ENCODE measurements around the gene EP300.

Gene EP300

GRCh38 chr22:41198027-41198580, 105.7 kb downstream of the EP300 start:
- peak overlapping the region; percentile 56 to 71 for H3K9ac ChIP-seq (ENCODE audit: low read depth in 1 of 2, low read length in 2 of 2)
- H3K27me3 ChIP-seq (ENCODE audit: control insufficient read depth in 2 of 2, insufficient read depth in 2 of 2, low read length in 2 of 2), result no peaks in the 10 kb centered on the region
- H3K4me3 ChIP-seq (ENCODE audit: low read length in 2 of 2), result peak overlapping the region; percentile 83 to 96
- peaks cover 15 to 16% of the 10 kb centered on the region in 2 donors for H3K4me1 ChIP-seq (ENCODE audit: control insufficient read depth in 2 of 2, insufficient read depth in 2 of 2, low read length in 2 of 2)
- H3K36me3 ChIP-seq (ENCODE audit: control insufficient read depth in 2 of 2, insufficient read depth in 2 of 2, low read length in 2 of 2), result no peaks in the 10 kb centered on the region
- H3K27ac ChIP-seq (ENCODE audit: low read depth in 2 of 2, low read length in 2 of 2), result no peak overlapping the region
- no peaks in the 10 kb centered on the region for H3K9me3 ChIP-seq (ENCODE audit: control insufficient read depth in 2 of 2, low read length in 2 of 2)

DNA sequence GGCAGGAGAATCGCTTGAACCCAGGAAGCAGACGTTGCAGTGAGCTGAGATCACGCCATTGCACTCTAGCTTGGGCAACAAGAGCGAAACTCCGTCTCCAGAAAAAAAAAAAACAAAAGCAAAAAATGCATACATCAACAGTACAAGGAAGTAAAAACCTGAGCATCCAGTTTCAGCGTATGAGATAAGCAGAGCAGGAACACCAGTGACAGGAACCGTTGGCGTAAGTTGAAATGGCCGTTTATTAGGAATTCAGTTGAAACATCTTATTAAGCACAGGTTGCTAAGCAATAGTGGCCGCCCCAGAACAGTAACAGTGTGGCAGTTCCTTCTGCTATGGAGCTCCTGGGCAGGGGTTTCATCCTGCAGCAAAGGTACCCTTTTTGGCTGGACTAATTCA, 108.7 kb downstream of the EP300 start:
- H3K27ac ChIP-seq (ENCODE audit: low read depth in 2 of 2, low read length in 2 of 2), result no peak overlapping the region
- H3K36me3 ChIP-seq (ENCODE audit: control insufficient read depth in 2 of 2, insufficient read depth in 2 of 2, low read length in 2 of 2), result no peaks in the 10 kb centered on the region
- H3K4me1 ChIP-seq (ENCODE audit: control insufficient read depth in 2 of 2, insufficient read depth in 2 of 2, low read length in 2 of 2), result peaks cover 23 to 25% of the 10 kb centered on the region in 2 donors
- no peak overlapping the region for H3K4me3 ChIP-seq (ENCODE audit: low read length in 2 of 2)
- no peaks in the 10 kb centered on the region for H3K27me3 ChIP-seq (ENCODE audit: control insufficient read depth in 2 of 2, insufficient read depth in 2 of 2, low read length in 2 of 2)
- no peak overlapping the region for H3K9ac ChIP-seq (ENCODE audit: low read depth in 1 of 2, low read length in 2 of 2)
- H3K9me3 ChIP-seq (ENCODE audit: control insufficient read depth in 2 of 2, low read length in 2 of 2), result no peaks in the 10 kb centered on the region

- no peak overlapping the region for H3K4me3 ChIP-seq (ENCODE audit: low read length in 2 of 2)
- H3K9me3 ChIP-seq (ENCODE audit: control insufficient read depth in 2 of 2, low read length in 2 of 2), result no peaks in the 10 kb centered on the region
- H3K4me1 ChIP-seq (ENCODE audit: control insufficient read depth in 2 of 2, insufficient read depth in 2 of 2, low read length in 2 of 2), result peaks cover 10 to 16% of the 10 kb centered on the region in 2 donors
- no peaks in the 10 kb centered on the region for H3K36me3 ChIP-seq (ENCODE audit: control insufficient read depth in 2 of 2, insufficient read depth in 2 of 2, low read length in 2 of 2)
- H3K27ac ChIP-seq (ENCODE audit: low read depth in 2 of 2, low read length in 2 of 2), result no peak overlapping the region
- H3K27me3 ChIP-seq (ENCODE audit: control insufficient read depth in 2 of 2, insufficient read depth in 2 of 2, low read length in 2 of 2), result no peaks in the 10 kb centered on the region
- no peak overlapping the region for H3K9ac ChIP-seq (ENCODE audit: low read depth in 1 of 2, low read length in 2 of 2)
Observed at GRCh38 chr22:41203118-41203517, 110.7 kb downstream of the EP300 start.

DNA sequence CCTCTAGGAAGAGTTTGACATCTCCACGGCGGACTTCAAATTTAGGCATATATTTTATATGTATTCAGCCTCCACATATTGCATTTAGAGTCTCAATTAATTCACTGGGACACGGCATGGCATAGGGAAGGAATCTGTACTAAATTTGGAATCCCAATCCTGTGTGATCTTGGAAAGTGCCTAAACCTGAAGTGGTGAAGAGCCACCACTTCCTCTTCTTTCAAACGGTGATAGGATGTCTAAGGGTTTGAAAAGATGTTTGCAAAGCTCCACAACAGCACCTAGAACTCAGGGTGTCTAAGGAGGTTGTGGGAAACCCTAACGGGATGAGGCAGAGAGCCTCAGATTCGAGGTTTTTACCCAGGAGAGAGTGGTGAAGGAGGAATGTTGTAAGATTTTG, 111.7 kb downstream of the EP300 start:
- Histone ChIP-seq H3K27me3 (ENCODE audit: control insufficient read depth in 2 of 2, insufficient read depth in 2 of 2, low read length in 2 of 2) (no peaks in the 10 kb centered on the region), H3K9me3 (ENCODE audit: control insufficient read depth in 2 of 2, low read length in 2 of 2) (no peaks in the 10 kb centered on the region), H3K9ac (ENCODE audit: low read depth in 1 of 2, low read length in 2 of 2) (no peak overlapping the region), H3K4me1 (ENCODE audit: control insufficient read depth in 2 of 2, insufficient read depth in 2 of 2, low read length in 2 of 2) (peaks cover 8 to 11% of the 10 kb centered on the region in 2 donors), H3K36me3 (ENCODE audit: control insufficient read depth in 2 of 2, insufficient read depth in 2 of 2, low read length in 2 of 2) (no peaks in the 10 kb centered on the region), H3K4me3 (ENCODE audit: low read length in 2 of 2) (no peak overlapping the region), H3K27ac (ENCODE audit: low read depth in 2 of 2, low read length in 2 of 2) (no peak overlapping the region)

- Histone ChIP-seq H3K36me3 (ENCODE audit: control insufficient read depth in 2 of 2, insufficient read depth in 2 of 2, low read length in 2 of 2) (peaks cover 3 to 5% of the 10 kb centered on the region in 2 donors), H3K27me3 (ENCODE audit: control insufficient read depth in 2 of 2, insufficient read depth in 2 of 2, low read length in 2 of 2) (no peaks in the 10 kb centered on the region), H3K4me1 (ENCODE audit: control insufficient read depth in 2 of 2, insufficient read depth in 2 of 2, low read length in 2 of 2) (peaks cover 8 to 11% of the 10 kb centered on the region in 2 donors), H3K9me3 (ENCODE audit: control insufficient read depth in 2 of 2, low read length in 2 of 2) (no peaks in the 10 kb centered on the region), H3K27ac (ENCODE audit: low read depth in 2 of 2, low read length in 2 of 2) (peak within 1 kb of the TSS; percentile 32 to 80), H3K9ac (ENCODE audit: low read depth in 1 of 2, low read length in 2 of 2) (peak within 1 kb of the TSS; percentile 75 to 92), H3K4me3 (ENCODE audit: low read length in 2 of 2) (peak within 1 kb of the TSS; percentile 94 to 99)
Observed at GRCh38 chr22:41204992-41205900, 112.9 kb downstream of the EP300 start, which contains the start of gene L3MBTL2. Gene L3MBTL2 (plus strand): TSS chr22:41205312. CDS start chr22:41205363, 51 bp downstream.

- H3K9ac ChIP-seq (ENCODE audit: low read depth in 1 of 2, low read length in 2 of 2), result no peak overlapping the region
- H3K4me3 ChIP-seq (ENCODE audit: low read length in 2 of 2), result no peak overlapping the region
- no peak overlapping the region for H3K27ac ChIP-seq (ENCODE audit: low read depth in 2 of 2, low read length in 2 of 2)
- H3K36me3 ChIP-seq (ENCODE audit: control insufficient read depth in 2 of 2, insufficient read depth in 2 of 2, low read length in 2 of 2), result peaks cover 9 to 10% of the 10 kb centered on the region in 2 donors
- no peaks in the 10 kb centered on the region for H3K9me3 ChIP-seq (ENCODE audit: control insufficient read depth in 2 of 2, low read length in 2 of 2)
- peaks cover 8 to 11% of the 10 kb centered on the region in 2 donors for H3K4me1 ChIP-seq (ENCODE audit: control insufficient read depth in 2 of 2, insufficient read depth in 2 of 2, low read length in 2 of 2)
- H3K27me3 ChIP-seq (ENCODE audit: control insufficient read depth in 2 of 2, insufficient read depth in 2 of 2, low read length in 2 of 2), result no peaks in the 10 kb centered on the region
Observed at GRCh38 chr22:41206719-41207118, 114.3 kb downstream of the EP300 start.

DNA sequence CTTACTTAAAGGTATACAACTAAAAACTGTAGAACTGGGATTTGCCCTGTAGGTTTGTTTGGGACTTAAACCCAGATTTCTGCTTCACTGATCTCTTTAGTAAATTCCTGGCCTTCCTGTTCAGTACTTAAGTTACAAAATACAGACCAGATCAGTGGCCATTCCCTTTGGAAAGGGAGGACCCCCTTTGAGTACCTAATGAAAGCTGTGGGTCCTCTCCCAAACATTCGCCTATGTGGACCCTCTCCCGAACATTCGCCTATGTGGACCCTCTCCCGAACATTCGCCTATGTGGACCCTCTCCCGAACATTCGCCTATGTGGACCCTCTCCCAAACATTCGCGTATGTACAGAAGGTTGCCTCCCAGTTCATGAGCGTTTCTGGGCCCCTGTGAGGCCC, 123.0 kb downstream of the EP300 start:
- Histone ChIP-seq H3K9ac (ENCODE audit: low read depth in 1 of 2, low read length in 2 of 2) (no peak overlapping the region), H3K4me1 (ENCODE audit: control insufficient read depth in 2 of 2, insufficient read depth in 2 of 2, low read length in 2 of 2) (no peaks in the 10 kb centered on the region), H3K36me3 (ENCODE audit: control insufficient read depth in 2 of 2, insufficient read depth in 2 of 2, low read length in 2 of 2) (peaks cover 15 to 27% of the 10 kb centered on the region in 2 donors), H3K9me3 (ENCODE audit: control insufficient read depth in 2 of 2, low read length in 2 of 2) (no peaks in the 10 kb centered on the region), H3K27me3 (ENCODE audit: control insufficient read depth in 2 of 2, insufficient read depth in 2 of 2, low read length in 2 of 2) (no peaks in the 10 kb centered on the region), H3K4me3 (ENCODE audit: low read length in 2 of 2) (no peak overlapping the region), H3K27ac (ENCODE audit: low read depth in 2 of 2, low read length in 2 of 2) (no peak overlapping the region)

DNA sequence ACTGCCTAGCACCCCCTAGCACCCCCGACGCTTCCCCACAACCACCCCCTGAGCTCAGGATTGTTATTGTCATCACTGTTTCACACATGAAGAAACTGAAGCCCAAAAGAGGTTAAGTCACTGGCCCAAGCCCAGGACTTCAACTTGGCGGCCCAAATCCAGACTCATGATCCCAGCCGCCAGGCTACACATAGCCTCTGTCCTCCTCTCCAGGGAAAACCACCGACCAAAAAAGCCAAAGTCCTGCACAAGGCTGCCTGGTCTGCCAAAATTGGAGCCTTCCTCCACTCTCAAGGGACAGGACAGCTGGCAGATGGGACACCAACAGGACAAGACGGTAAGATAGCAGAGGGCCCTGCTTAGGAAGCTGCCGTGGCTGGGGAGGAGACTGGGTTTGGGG, 123.5 kb downstream of the EP300 start:
- H3K27me3 ChIP-seq (ENCODE audit: control insufficient read depth in 2 of 2, insufficient read depth in 2 of 2, low read length in 2 of 2), result no peaks in the 10 kb centered on the region
- no peaks in the 10 kb centered on the region for H3K9me3 ChIP-seq (ENCODE audit: control insufficient read depth in 2 of 2, low read length in 2 of 2)
- H3K4me1 ChIP-seq (ENCODE audit: control insufficient read depth in 2 of 2, insufficient read depth in 2 of 2, low read length in 2 of 2), result no peaks in the 10 kb centered on the region
- no peak overlapping the region for H3K4me3 ChIP-seq (ENCODE audit: low read length in 2 of 2)
- no peak overlapping the region for H3K27ac ChIP-seq (ENCODE audit: low read depth in 2 of 2, low read length in 2 of 2)
- H3K36me3 ChIP-seq (ENCODE audit: control insufficient read depth in 2 of 2, insufficient read depth in 2 of 2, low read length in 2 of 2), result peaks cover 14 to 28% of the 10 kb centered on the region in 2 donors
- H3K9ac ChIP-seq (ENCODE audit: low read depth in 1 of 2, low read length in 2 of 2), result no peak overlapping the region

DNA sequence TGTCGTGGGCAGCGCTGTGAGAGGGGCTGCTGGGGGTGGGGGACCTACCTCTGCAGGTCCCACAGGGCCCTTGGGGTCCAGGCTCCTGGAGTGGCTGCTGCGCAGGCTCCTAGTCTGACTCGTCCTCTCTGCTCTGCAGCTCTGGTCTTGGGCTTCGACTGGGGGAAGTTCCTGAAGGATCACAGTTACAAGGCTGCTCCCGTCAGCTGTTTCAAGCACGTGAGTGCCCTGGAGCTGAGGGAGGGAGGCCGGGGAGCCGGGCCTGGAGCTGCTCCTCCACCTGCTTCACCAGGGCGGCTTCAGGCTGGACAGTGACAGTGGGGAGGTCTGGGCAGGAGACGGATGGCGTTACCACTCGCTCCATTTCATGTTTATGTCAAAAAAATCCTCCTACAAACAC, 124.6 kb downstream of the EP300 start:
- Histone ChIP-seq H3K27me3 (ENCODE audit: control insufficient read depth in 2 of 2, insufficient read depth in 2 of 2, low read length in 2 of 2) (no peaks in the 10 kb centered on the region), H3K9me3 (ENCODE audit: control insufficient read depth in 2 of 2, low read length in 2 of 2) (no peaks in the 10 kb centered on the region), H3K4me1 (ENCODE audit: control insufficient read depth in 2 of 2, insufficient read depth in 2 of 2, low read length in 2 of 2) (no peaks in the 10 kb centered on the region), H3K36me3 (ENCODE audit: control insufficient read depth in 2 of 2, insufficient read depth in 2 of 2, low read length in 2 of 2) (peaks cover 17 to 33% of the 10 kb centered on the region in 2 donors), H3K9ac (ENCODE audit: low read depth in 1 of 2, low read length in 2 of 2) (no peak overlapping the region), H3K4me3 (ENCODE audit: low read length in 2 of 2) (no peak overlapping the region), H3K27ac (ENCODE audit: low read depth in 2 of 2, low read length in 2 of 2) (peak overlapping the region; percentile 43 to 49)

DNA sequence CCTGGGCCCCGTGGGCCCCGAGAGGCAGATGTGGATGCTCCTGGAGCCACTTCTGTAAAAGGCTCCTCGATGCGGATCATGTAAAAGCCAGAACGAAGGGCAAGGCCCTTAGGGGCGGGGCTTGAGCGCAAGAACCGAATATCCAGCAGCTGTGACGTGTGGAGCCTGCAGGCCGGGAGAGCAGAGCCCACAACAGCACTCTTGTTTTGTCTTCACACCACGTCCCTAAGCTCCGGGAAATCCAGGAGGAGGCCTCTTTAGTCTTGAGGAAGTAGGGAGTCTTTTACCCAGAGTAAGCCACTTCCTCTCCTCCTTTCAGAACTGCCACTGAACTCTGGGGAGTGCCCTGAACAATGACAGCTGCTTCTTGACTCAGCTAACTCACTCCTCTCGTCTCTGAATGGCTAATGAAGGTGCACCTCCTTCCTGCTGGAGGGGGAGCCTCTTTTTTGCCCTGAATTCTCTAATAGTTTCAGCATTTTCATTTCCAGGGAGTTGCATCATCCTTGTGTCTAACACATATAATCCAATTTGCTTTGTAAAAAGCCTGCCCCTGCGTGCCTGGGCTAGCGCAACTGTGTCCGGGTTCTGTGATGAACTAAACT, 125.3 kb downstream of the EP300 start:
- H3K9me3 ChIP-seq (ENCODE audit: control insufficient read depth in 2 of 2, low read length in 2 of 2), result no peaks in the 10 kb centered on the region
- peaks cover 17 to 38% of the 10 kb centered on the region in 2 donors for H3K36me3 ChIP-seq (ENCODE audit: control insufficient read depth in 2 of 2, insufficient read depth in 2 of 2, low read length in 2 of 2)
- H3K4me3 ChIP-seq (ENCODE audit: low read length in 2 of 2), result peak overlapping the region in 1 of 2 donors; percentile 29
- H3K27me3 ChIP-seq (ENCODE audit: control insufficient read depth in 2 of 2, insufficient read depth in 2 of 2, low read length in 2 of 2), result no peaks in the 10 kb centered on the region
- H3K27ac ChIP-seq (ENCODE audit: low read depth in 2 of 2, low read length in 2 of 2), result peak overlapping the region; percentile 43 to 49
- no peak overlapping the region for H3K9ac ChIP-seq (ENCODE audit: low read depth in 1 of 2, low read length in 2 of 2)
- H3K4me1 ChIP-seq (ENCODE audit: control insufficient read depth in 2 of 2, insufficient read depth in 2 of 2, low read length in 2 of 2), result no peaks in the 10 kb centered on the region
